ENCODE results near the gene MPPE1.

MPPE1 gene

GRCh38 chr18:11884396-11885030 lies 23.6 kb downstream of the MPPE1 start:
- DNase-seq (ENCODE audit: low read depth, low spot score), result no peak

- no peak for DNase-seq (ENCODE audit: low read depth, low spot score)
These were observed 25.0 kb downstream of the MPPE1 start for GRCh38 chr18:11883153-11883552.

GRCh38 chr18:11882636-11883035 lies 25.5 kb downstream of the MPPE1 start:
- DNase-seq (ENCODE audit: low read depth, low spot score), result no peak

GRCh38 chr18:11880586-11881304 lies 27.4 kb downstream of the MPPE1 start:
- DNase-seq (ENCODE audit: low read depth, low spot score), result no peak

GRCh38 chr18:11877497-11878135 lies 30.5 kb downstream of the MPPE1 start:
- DNase-seq (ENCODE audit: low read depth, low spot score), result no peak

- no peak for DNase-seq (ENCODE audit: low read depth, low spot score)
These were observed 33.4 kb downstream of the MPPE1 start for GRCh38 chr18:11874676-11875075.

GRCh38 chr18:11873670-11874340 lies 34.3 kb downstream of the MPPE1 start:
- DNase-seq (ENCODE audit: low read depth, low spot score), result no peak

- no peak for DNase-seq (ENCODE audit: low read depth, low spot score)
These were observed 35.5 kb downstream of the MPPE1 start for GRCh38 chr18:11872479-11873136.

- no peak for DNase-seq (ENCODE audit: low read depth, low spot score)
These were observed 36.6 kb downstream of the MPPE1 start for GRCh38 chr18:11871501-11871900.

- no peak for DNase-seq (ENCODE audit: low read depth, low spot score)
These were observed 39.9 kb downstream of the MPPE1 start for GRCh38 chr18:11868230-11868629.

- no peak for DNase-seq (ENCODE audit: low read depth, low spot score)
These were observed 41.4 kb downstream of the MPPE1 start for GRCh38 chr18:11866764-11867163.

GRCh38 chr18:11866329-11866728 lies 41.8 kb downstream of the MPPE1 start:
- DNase-seq (ENCODE audit: low read depth, low spot score), result no peak

- DNase-seq (ENCODE audit: low read depth, low spot score), result no peak
These were observed 43.0 kb downstream of the MPPE1 start for GRCh38 chr18:11865071-11865470.

- no peak for DNase-seq (ENCODE audit: low read depth, low spot score)
These were observed 43.6 kb downstream of the MPPE1 start for GRCh38 chr18:11864471-11864870.

- no peak for DNase-seq (ENCODE audit: low read depth, low spot score)
These were observed 45.5 kb downstream of the MPPE1 start for GRCh38 chr18:11862468-11863137.

GRCh38 chr18:11861583-11862288 lies 46.4 kb downstream of the MPPE1 start:
- DNase-seq (ENCODE audit: low read depth, low spot score), result no peak

GRCh38 chr18:11860594-11861450 lies 47.3 kb downstream of the MPPE1 start:
- DNase-seq (ENCODE audit: low read depth, low spot score), result no peak

GRCh38 chr18:11859903-11860407 lies 48.2 kb downstream of the MPPE1 start:
- DNase-seq (ENCODE audit: low read depth, low spot score), result no peak

GRCh38 chr18:11859282-11859830 lies 48.8 kb downstream of the MPPE1 start:
- DNase-seq (ENCODE audit: low read depth, low spot score), result no peak

All from smooth muscle cell of the brain vasculature (primary cell).